ENCODE measurements around the gene PNPLA7. TPM values are rescaled to one million over a fixed set of nuclear protein-coding genes. Genes with fewer than 3 reads are reported as not detected.
"Not testable (repeated sequence)": the region's sequence is repeated elsewhere in the genome, so short reads cannot be mapped to it uniquely, and the experiment has no call there.

PNPLA7 gene
- polyA plus RNA-seq, 3 donors, result 2.1 to 5.1 (median 2.4) TPM

GRCh38 chr9:137459152-137459600 lies 91.0 kb downstream of the PNPLA7 start, which contains the start of gene NSMF:
Gene NSMF (minus strand): TSS chr9:137459334. CDS start chr9:137459102, 232 bp downstream.
- peak; percentile 81 to 94 (median 87) for DNase-seq (ENCODE audit: extremely low read depth in 1 of 11, low read depth in 9 of 11, low spot score in 4 of 11)

- no peak for DNase-seq (ENCODE audit: extremely low read depth in 1 of 11, low read depth in 9 of 11, low spot score in 4 of 11)
These were observed 91.7 kb downstream of the PNPLA7 start for GRCh38 chr9:137458194-137459151.

GRCh38 chr9:137457406-137458193 lies 92.6 kb downstream of the PNPLA7 start:
- DNase-seq (ENCODE audit: extremely low read depth in 1 of 11, low read depth in 9 of 11, low spot score in 4 of 11), result no peak

- no peak for DNase-seq (ENCODE audit: extremely low read depth in 1 of 11, low read depth in 9 of 11, low spot score in 4 of 11)
These were observed 93.3 kb downstream of the PNPLA7 start for GRCh38 chr9:137456864-137457405.

GRCh38 chr9:137456061-137456863 lies 93.9 kb downstream of the PNPLA7 start:
- peak in 1 of 11 donors; percentile 33 for DNase-seq (ENCODE audit: extremely low read depth in 1 of 11, low read depth in 9 of 11, low spot score in 4 of 11)

GRCh38 chr9:137455359-137455991 lies 94.7 kb downstream of the PNPLA7 start:
- no peak for DNase-seq (ENCODE audit: extremely low read depth in 1 of 11, low read depth in 9 of 11, low spot score in 4 of 11)

GRCh38 chr9:137454597-137455358 lies 95.4 kb downstream of the PNPLA7 start:
- no peak for DNase-seq (ENCODE audit: extremely low read depth in 1 of 11, low read depth in 9 of 11, low spot score in 4 of 11)

GRCh38 chr9:137454145-137454596 lies 96.0 kb downstream of the PNPLA7 start:
- DNase-seq (ENCODE audit: extremely low read depth in 1 of 11, low read depth in 9 of 11, low spot score in 4 of 11), result no peak

- peak in 6 of 11 donors; percentile 58 to 74 (median 73) for DNase-seq (ENCODE audit: extremely low read depth in 1 of 11, low read depth in 9 of 11, low spot score in 4 of 11)
These were observed 96.5 kb downstream of the PNPLA7 start for GRCh38 chr9:137453643-137454081.

- DNase-seq (ENCODE audit: extremely low read depth in 1 of 11, low read depth in 9 of 11, low spot score in 4 of 11), result no peak
These were observed 97.2 kb downstream of the PNPLA7 start for GRCh38 chr9:137452761-137453642.

GRCh38 chr9:137452006-137452760 lies 98.0 kb downstream of the PNPLA7 start:
- no peak for DNase-seq (ENCODE audit: extremely low read depth in 1 of 11, low read depth in 9 of 11, low spot score in 4 of 11)

- not testable (repeated sequence) for DNase-seq (ENCODE audit: extremely low read depth in 1 of 11, low read depth in 9 of 11, low spot score in 4 of 11)
These were observed 98.8 kb downstream of the PNPLA7 start for GRCh38 chr9:137451264-137452005.

GRCh38 chr9:137450539-137451222 lies 99.5 kb downstream of the PNPLA7 start:
- not testable (repeated sequence) for DNase-seq (ENCODE audit: extremely low read depth in 1 of 11, low read depth in 9 of 11, low spot score in 4 of 11)

- no peak for DNase-seq (ENCODE audit: extremely low read depth in 1 of 11, low read depth in 9 of 11, low spot score in 4 of 11)
These were observed 100.2 kb downstream of the PNPLA7 start for GRCh38 chr9:137449931-137450538.
